Left renal cortex interstitium (tissue), 4 donors: ENCODE results near the gene TRIM24. TPM values are rescaled to one million over a fixed set of nuclear protein-coding genes. Genes with fewer than 3 reads are reported as not detected.
"Not testable (repeated sequence)": the region's sequence is repeated elsewhere in the genome, so short reads cannot be mapped to it uniquely, and the experiment has no call there.

Source experiments
- DNase-seq, 4 donors: peaks; one replicate each; pipeline ENCODE4 v3.0.0-alpha.2; 2013; ENCODE audit warnings: low read depth in 4 of 4, low spot score in 2 of 4, missing footprints in 1 of 4
- polyA plus RNA-seq, 4 donors: library from polyadenylated mRNA; unstranded; fragments of 120-200 nt; gene quantifications; one replicate each; pipeline ENCODE4 v1.2.1, GENCODE V29; 2013; ENCODE audit not compliant: insufficient read length in 4 of 4

Gene TRIM24
- 10 to 100 TPM; 51.7 to 58.7 (median 54.9) TPM for polyA plus RNA-seq

GRCh38 chr7:138460176-138460648 is at the start of gene TRIM24:
TRIM24 (plus strand) TSS chr7:138460259; CDS start chr7:138460549, 290 bp downstream.
- peak in 2 of 4 donors; percentile 88 to 90 for DNase-seq

- DNase-seq: not testable (repeated sequence)
These were observed 48.0 kb upstream of the TRIM24 start for GRCh38 chr7:138412077-138412476.

GRCh38 chr7:138412921-138413320 is 47.1 kb upstream of the TRIM24 start:
- DNase-seq: not testable (repeated sequence)

- DNase-seq: no peak
These were observed 42.9 kb upstream of the TRIM24 start for GRCh38 chr7:138417078-138417700.

- no peak for DNase-seq
These were observed 42.3 kb upstream of the TRIM24 start for GRCh38 chr7:138417764-138418163.

GRCh38 chr7:138418403-138418802 is 41.7 kb upstream of the TRIM24 start:
- not testable (repeated sequence) for DNase-seq

- no peak for DNase-seq
These were observed 35.0 kb upstream of the TRIM24 start for GRCh38 chr7:138425026-138425425.

- DNase-seq: no peak
These were observed 30.3 kb upstream of the TRIM24 start for GRCh38 chr7:138429577-138430250.

- no peak for DNase-seq
These were observed 28.5 kb upstream of the TRIM24 start for GRCh38 chr7:138431517-138431916.

GRCh38 chr7:138433583-138434443 is 26.2 kb upstream of the TRIM24 start:
- DNase-seq: no peak

- DNase-seq: no peak
These were observed 25.5 kb upstream of the TRIM24 start for GRCh38 chr7:138434597-138435019.

GRCh38 chr7:138435231-138435919 is 24.7 kb upstream of the TRIM24 start:
- no peak for DNase-seq

- no peak for DNase-seq
These were observed 23.7 kb upstream of the TRIM24 start for GRCh38 chr7:138436388-138436787.

GRCh38 chr7:138440460-138440859 is 19.6 kb upstream of the TRIM24 start:
- no peak for DNase-seq

- no peak for DNase-seq
These were observed 17.2 kb upstream of the TRIM24 start for GRCh38 chr7:138442822-138443221.

GRCh38 chr7:138449580-138449979 is 10.5 kb upstream of the TRIM24 start:
- DNase-seq: no peak

GRCh38 chr7:138455609-138456008 is 4.5 kb upstream of the TRIM24 start:
- no peak for DNase-seq

- no peak for DNase-seq
These were observed 3.8 kb upstream of the TRIM24 start for GRCh38 chr7:138456220-138456619.

- DNase-seq: no peak
These were observed 1.3 kb upstream of the TRIM24 start for GRCh38 chr7:138458576-138459412.
